Transverse colon (tissue), 4 donors: ENCODE measurements around the gene SFTPA2.

Source experiments
- CTCF ChIP-seq, 5 experiments: fragments of 200-600 bp in 3 of 5; fragments of 450-650 bp in 2 of 5; sonication (generic) in 3 of 5; IDR thresholded peaks; 1 replicate in 2 of 5; 2 replicates in 3 of 5; pipeline ENCODE4 v1.5.1; 2016 to 2017; ENCODE audit warnings: antibody characterized with exemption in 5 of 5, inconsistent platforms in 3 of 5, mild to moderate bottlenecking in 2 of 5, moderate library complexity in 1 of 5
- POLR2A ChIP-seq: fragments of 450-650 bp; IDR thresholded peaks from one replicate; pipeline ENCODE4 v1.6.1; 2016; ENCODE audit warnings: antibody characterized with exemption, mild to moderate bottlenecking, moderate library complexity
- POLR2AphosphoS5 ChIP-seq, 3 donors: sonication (generic); formaldehyde crosslinking; IDR thresholded peaks; one replicate each; pipeline ENCODE4 v1.6.1; 2016; ENCODE audit warnings: antibody characterized with exemption in 3 of 3

- TF ChIP-seq CTCF (IDR thresholded peaks at IDR 0.05): no peak
- TF ChIP-seq POLR2A: no peak
- no peak for TF ChIP-seq POLR2AphosphoS5 (IDR thresholded peaks at IDR 0.05)
Observed at GRCh38 chr10:79579361-79579760, 19.2 kb upstream of the SFTPA2 start.
